AG09319 (cell line): ENCODE results near the gene HOXC5.
A peak's percentile ranks its signal among the peaks of the same experiment; 100 is the strongest.

Experiments used
- DNase-seq: peaks from one replicate; pipeline ENCODE4 v3.0.0-alpha.2; 2010; ENCODE audit warnings: low read depth; ENCODE audit errors: extremely low read depth
- TF ChIP-seq, protein P1 (sequence below): IDR thresholded peaks from 2 replicates; pipeline ENCODE4 v1.5.1; 2011; ENCODE audit warnings: low read depth, mild to moderate bottlenecking, inconsistent platforms, low read length, moderate library complexity

HOXC5 gene

GRCh38 chr12:54005531-54005852 lies 27.4 kb upstream of the HOXC5 start:
- no peak for DNase-seq
- TF ChIP-seq, protein P1, sequence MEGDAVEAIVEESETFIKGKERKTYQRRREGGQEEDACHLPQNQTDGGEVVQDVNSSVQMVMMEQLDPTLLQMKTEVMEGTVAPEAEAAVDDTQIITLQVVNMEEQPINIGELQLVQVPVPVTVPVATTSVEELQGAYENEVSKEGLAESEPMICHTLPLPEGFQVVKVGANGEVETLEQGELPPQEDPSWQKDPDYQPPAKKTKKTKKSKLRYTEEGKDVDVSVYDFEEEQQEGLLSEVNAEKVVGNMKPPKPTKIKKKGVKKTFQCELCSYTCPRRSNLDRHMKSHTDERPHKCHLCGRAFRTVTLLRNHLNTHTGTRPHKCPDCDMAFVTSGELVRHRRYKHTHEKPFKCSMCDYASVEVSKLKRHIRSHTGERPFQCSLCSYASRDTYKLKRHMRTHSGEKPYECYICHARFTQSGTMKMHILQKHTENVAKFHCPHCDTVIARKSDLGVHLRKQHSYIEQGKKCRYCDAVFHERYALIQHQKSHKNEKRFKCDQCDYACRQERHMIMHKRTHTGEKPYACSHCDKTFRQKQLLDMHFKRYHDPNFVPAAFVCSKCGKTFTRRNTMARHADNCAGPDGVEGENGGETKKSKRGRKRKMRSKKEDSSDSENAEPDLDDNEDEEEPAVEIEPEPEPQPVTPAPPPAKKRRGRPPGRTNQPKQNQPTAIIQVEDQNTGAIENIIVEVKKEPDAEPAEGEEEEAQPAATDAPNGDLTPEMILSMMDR: no peak

- no peak for DNase-seq
- TF ChIP-seq, protein P1: peak; percentile 81
Measured at GRCh38 chr12:54005853-54006558, 26.8 kb upstream of the HOXC5 start.

- DNase-seq: no peak
- TF ChIP-seq, protein P1: no peak
Measured at GRCh38 chr12:54006559-54007220, 26.2 kb upstream of the HOXC5 start.

- DNase-seq: no peak
- TF ChIP-seq, protein P1: no peak
Measured at GRCh38 chr12:54007538-54008259, 25.2 kb upstream of the HOXC5 start.

GRCh38 chr12:54008260-54008552 lies 24.6 kb upstream of the HOXC5 start:
- TF ChIP-seq, protein P1: no peak
- no peak for DNase-seq

DNA sequence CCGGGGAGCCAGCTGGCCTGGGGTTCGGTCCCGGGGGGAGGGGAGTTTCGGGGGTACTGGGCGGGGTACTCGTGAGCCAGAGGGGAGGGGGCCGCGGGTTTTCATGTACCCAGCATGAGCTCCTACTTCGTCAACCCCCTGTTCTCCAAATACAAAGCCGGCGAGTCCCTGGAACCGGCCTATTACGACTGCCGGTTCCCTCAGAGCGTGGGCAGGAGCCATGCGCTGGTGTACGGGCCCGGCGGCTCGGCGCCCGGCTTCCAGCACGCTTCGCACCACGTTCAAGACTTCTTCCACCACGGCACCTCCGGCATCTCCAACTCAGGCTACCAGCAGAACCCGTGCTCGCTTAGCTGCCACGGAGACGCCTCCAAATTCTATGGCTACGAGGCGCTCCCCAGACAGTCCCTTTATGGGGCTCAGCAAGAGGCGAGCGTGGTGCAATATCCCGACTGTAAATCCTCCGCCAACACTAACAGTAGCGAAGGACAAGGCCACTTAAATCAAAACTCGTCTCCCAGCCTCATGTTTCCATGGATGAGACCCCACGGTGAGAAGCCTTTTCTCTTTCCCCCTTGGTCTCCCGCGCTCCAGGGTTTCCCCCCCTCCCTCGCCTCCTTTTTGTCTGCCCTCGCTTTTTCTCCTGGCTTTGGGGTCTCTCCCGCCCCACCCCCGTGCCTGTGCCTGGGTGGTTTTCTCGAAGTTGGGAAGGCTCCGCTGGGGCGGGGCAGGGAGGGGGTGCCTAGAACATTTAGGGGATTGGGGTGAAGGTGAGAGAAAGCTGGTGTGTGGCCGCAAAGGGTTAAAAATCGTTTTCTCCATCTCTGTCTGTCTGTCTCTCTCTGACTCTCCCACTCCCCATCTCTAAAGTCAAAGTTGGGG lies 23.4 kb upstream of the HOXC5 start:
- TF ChIP-seq, protein P1: no peak
- DNase-seq: no peak
